Activated CD8-positive, alpha-beta memory T cell treated with anti-CD3 and anti-CD28 coated beads, Interleukin-2, amount 50 U/mL, for 24 hours (primary cell): ENCODE data around the gene RAB13.

Experiments
- DNase-seq: peaks from one replicate; pipeline ENCODE4 v3.0.0-alpha.2; 2020; ENCODE audit errors: extremely low read depth

Gene RAB13

DNA sequence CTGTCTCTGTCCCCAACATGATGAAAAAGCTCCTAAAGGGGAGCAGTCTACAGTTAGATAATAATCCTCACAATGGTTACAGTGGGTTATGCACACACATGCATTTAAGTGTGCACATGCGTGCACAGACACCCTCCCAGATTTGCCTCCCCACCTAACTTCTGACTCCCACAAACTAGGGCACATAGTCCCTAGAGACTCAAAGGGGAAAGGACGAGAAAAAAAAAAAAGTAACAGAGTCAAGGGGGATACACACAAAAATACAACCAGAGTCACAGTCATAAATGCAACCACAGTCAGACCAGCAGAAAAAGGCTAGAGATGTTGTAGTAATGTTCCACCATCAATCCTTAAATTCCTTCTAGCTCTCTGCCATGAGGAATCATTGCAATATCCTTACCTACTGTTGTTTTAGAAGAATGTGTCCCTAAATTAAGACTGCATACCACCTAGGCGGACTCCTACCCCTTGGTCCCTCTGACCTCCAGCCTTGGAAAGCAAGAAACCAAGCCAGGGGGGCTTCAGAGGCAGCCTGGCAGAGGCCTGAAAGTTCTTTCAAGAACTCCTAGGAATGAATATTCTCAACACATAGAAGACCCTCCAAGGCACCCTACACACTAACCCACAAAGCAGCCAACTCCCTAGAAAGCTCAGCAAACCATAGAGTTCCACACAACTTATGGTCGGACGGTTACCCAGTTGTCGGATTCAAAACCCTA, 29.0 kb downstream of the RAB13 start:
- DNase-seq, result no peak

DNA sequence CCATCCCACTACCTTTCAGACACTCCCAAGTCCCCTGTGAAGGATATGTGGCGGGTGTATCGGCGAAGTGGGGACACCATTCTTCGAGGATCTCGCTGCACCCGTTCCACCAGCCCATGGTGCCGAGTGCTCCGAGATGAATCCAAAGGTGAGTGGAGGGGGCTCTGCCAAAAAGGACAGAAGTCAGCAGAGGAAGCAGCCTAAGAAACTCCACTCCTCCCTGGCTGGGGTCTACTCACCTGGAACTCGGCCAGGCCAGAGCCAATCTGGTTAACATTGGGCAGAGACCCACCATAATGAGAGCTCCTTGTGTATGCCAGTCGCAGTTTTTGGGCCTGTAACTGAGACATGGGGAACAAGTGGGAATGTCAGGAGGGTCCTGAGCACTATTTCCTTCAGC, 31.3 kb downstream of the RAB13 start:
- no peak for DNase-seq

DNA sequence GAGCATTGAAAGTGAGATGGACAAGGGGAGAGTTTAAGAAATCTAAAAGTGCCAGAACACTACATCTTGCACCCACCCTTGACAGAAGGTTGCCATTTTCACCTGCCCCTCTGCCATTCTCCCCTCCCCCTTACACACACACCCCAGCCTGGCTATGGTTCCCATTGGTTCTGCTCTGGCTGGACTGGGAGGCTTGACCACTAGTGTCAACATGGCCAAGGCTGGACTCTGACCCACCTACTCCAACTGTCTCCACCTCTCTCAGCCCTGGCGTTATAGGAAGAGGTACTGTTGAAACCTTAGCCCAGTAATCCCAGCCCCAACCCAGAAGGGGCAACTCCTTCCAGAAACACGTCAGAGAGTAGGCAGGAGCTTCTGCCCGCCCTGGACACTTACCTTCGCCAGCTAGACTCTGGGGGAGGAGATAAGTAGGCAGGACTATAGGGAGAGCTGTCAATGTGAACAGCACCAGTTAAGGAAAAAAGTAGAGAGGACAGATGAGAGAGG, 32.2 kb downstream of the RAB13 start:
- DNase-seq, result no peak

DNA sequence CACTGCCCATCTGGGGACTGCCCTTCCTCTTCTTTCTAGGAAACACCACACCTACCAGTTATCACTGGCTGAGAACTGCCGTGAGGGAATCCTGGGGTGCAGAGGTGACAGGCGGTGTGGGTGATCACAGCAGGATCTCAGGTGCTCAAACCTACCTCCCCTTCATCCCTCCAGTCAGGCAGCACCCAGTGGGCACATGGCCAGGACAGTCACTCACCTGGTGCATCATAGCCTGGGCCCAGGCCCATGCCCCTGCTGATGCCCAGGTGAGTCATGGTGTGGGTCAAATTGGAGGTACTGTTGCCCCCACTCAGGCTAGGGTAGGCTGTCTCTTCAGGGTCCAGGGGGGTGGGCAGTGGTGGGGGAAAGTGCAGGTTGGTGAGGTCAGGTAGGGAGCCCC, 34.3 kb downstream of the RAB13 start:
- DNase-seq, result no peak

DNA sequence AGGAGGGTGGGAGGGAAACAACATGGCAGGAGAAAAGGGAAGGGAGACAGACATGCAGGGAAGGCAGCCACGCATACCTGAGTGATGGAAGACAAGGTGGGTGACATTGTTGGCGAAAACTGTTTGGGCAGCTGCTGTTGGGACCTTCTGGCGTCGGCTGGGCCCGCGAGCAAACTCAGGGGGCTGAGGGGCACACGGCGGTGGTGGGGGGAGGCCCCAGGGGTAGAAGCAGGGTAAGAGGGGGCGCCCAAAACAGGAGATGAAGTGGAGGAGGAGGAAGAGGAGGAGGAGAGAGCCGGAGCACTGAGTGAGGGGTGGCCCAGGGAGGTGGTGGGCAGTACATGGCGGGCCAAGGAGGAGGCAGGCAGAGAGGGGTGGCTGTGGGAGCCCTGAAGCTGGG, 35.0 kb downstream of the RAB13 start:
- DNase-seq, result no peak

DNA sequence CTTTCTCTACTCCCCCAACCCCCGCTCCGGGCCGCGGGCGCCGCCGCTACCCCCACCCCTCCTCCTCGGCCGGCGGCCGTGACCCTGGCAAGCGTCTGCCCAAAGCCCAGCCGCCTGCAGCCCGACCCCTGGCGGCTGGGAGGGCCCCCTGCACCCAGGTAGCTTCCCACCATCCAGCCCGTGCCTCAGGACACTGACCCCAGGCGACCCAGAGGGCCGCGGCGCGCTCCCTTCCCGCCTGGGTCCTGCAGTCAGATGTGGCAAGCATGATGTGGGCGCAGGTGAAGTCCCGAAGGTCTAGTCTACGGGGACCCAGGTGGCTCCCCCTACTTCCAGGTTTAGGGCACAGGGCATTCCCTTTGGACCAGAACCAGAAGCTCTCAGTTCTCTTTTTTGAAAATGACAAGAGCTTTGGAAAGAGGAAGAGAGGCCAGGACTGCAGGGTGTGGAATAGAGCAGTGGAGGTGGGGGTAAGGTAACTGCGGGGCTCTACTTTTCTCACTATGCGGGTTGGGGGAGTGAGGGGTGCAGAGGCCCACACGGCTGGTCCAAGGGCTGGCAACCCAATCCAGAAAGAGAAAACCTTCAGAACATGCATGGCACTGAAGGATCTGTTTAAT, 39.4 kb downstream of the RAB13 start, which contains the start of gene DENND4B:
TSS of gene DENND4B (minus strand) at position 97 of the 620 bp plus-strand sequence. CDS start 2,344 bp downstream, outside the sequence.
- no peak for DNase-seq

DNA sequence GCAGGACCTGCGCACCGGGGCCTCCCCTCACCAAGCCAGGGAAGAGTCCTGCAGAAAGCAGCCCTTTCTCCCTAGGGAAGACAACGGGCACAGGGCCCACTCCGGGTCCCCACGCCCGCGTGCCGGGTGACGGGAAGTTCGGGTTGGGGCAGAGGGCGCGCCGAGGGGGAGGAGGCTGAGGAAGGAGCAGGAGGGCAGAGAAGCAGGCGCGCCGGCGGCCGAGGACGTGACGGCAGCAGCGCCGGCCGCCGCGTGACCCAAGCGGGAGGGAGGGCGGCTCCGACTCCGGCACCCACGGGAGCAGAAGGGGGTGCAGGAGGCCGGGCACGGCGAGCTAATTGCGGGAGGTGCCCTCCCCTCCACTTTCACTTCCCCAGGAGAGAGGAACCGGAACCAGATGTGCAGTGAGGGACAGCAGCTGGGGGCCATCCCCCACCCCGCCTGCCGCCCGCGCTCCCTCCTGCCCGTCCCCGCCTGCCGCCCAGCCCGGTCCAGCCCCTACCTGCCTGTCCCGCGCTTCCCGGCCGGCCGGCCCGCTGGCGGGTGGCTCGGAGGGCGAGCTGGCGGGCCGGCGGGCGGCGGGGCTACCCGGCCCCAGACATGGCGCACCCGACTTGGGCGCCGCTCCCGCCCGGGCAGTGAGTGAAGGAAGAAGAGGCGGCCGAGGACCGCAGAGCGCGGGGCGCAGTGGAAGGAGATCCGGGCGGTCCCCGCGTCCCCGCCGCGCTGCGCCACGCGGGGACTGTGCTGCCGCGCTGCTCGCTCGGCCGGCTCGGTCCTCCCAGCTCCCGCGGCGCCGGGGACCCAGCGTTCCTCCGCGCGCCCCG, 40.1 kb downstream of the RAB13 start:
- no peak for DNase-seq

DNA sequence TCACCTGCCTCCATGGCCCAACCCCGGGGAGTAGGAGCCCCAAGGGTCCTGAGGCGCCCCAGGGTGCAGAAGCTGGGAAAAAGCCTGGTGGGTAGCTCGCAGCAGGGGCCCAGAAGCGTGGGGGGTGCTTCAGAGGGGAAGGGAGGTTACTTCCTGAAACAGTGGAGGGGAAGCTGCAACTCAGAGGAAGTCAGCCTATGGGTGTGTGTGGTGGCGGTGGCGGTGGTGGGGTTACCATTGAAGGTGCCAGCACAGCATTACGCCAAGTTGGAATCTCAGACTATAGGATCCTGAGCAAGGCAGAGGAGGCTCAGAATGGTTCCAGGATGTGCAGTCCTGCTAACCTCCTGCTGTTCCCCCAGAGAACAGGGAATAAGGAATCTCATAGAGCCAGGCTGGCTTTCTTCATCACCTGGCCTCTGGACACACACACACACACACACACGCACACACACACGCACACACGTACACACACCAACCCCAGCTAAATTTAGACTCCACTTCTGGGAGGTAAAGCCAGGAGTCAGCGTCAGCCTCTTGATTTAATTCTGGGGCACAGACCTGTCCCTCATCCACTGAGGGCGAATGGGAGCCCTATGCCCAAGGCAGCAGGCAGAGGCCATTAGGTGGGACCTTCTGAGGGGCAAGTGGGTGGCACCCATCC, 40.9 kb downstream of the RAB13 start:
- no peak for DNase-seq

DNA sequence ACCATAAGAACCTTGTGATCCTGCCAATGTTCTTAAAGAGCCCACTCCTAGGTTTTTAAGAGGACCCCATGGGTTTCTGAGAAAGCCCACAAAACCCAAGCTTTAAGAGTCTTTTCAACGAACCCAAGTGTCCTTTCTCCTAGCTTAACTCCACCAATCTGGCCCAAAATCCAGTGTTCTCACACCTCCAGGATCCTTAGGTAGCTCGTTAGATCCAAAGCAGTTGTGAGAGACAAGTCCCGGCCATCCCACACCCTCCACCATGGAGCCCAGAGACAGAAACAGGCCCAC, 41.4 kb downstream of the RAB13 start:
- DNase-seq, result no peak

DNA sequence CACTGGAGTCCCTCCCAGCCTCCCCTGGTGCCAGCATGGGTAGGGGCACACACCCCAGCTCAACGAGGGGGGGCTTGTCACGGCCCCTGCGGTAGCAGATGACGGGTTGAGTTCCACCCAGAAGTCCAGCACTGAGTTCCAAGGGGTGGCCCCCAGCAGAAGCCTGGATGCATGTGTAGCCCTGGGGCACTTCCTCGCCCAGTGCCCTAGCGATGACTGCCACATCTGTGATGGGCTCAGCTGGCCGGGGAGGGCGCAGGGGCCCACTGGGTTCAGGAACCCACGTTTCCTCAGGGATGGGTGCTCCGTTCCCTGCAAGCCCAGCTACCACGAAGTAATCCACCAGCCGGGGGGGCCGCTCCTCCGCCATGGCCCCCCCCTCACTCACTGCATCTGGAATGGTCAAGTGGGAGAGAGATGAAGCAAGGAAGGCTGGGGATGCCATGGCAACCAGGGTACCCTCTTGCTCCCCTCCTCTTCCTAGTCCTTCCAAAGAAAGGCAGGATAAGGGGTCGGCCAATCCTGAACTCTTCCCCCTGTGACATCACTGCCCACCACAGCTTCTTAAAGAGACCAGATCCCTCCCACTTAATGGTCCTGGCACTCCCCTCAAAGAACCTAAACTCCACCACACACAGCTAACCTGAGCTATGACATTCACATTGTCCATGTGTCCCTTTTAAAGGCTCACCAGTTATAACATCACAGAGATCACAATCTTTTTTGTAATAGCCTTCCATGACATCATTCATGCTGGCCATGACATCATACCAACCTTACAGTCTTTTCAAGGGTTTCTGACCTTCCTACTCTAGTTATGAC, 41.9 kb downstream of the RAB13 start:
- no peak for DNase-seq

DNA sequence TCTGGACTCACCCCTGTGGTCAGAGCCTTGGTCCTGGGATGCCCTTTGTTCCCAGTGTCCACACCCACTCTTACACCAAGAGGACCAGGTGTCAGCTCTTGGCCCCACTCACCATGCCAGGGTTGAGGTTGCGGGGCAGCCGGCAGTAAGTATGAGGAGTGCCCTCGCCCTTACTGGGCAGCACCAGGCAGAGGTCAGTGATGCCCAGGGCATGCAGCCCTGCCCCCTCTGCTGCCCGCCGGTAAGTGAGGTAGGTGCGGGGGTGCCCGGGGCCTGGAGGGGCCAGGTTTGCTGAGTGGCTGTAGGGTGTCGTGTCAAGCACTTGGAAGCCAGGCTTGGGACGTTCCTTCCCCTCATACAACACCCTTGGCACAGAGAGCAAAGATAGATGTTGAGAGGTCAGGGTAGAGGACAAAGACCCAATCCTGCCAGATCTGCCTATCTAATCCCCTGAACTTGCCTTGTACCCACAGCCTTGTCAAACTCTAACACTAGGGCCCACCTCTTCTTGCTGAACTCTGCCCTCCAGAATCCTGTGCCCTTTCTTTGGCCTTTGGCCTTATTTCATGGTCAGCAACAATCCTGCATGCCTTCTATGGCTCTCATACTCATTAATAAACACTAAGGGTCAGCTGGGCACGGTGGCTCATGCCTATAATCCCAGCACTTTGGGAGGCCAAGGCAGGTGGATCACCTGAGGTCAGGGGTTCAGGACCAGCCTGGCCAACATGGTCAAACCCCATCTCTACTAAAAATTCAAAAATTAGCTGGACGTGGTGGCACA, 43.2 kb downstream of the RAB13 start:
- DNase-seq, result no peak

DNA sequence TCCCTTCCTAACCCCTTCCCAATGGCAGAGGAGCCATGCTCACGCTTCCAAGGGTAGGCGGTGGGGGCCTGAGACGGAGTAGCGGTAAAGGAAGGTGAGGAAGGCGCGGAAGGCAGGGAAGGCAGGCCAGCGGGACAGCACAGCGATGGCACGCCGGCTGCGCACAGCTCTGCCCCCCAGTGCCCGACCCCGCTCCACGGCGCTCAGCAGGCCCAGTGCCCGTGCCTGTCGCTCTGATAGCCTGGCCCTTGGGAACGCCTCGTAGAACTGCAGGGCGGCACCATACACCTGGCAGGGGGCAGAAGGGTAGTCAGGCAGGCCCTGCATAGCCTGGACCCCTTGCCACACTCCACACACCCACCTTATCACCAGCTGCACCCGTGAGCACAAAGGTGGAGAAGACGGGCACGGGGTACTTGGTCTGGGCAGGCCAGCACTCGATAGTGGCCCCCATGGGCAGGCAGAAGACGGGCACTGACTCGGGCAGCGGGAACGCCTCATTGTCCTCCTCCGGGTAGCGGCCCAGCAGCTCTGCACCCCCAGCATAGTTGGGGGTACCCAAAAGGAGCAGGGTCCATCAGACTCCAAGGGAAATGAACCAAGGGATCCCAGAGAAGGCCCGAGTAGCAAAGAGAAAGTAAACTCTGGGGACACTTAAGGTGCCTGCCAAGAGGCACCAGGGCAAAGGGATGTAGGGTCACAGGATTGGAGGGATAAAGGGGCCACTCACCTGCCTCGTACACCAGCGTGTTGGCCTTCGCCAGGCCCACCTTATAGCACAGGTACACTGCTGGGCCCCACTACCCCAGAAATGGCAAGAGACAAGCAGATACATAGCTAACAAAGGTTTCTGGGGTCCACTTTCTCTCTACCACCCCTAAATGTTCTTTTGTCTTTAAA, 44.1 kb downstream of the RAB13 start:
- DNase-seq, result no peak

DNA sequence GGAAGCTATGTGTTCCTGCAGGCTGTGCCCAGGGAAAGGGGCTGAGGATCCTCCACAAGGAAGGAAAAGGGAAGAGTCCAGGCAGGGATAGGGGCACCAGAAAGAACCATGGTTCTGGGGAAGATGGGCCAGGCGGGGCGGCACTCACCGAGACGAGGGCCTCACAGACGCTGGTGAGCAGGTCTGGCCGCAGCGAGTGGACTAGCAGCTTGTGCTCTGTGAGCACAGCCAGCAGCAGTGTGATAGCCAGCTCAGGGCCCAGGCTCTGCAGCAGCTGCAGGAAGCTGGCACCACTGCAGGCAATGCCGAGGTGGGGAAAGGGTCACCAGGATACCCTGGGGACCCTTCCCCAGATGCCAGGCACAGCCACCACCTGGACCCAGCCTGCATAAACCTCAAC, 45.4 kb downstream of the RAB13 start:
- DNase-seq, result no peak

DNA sequence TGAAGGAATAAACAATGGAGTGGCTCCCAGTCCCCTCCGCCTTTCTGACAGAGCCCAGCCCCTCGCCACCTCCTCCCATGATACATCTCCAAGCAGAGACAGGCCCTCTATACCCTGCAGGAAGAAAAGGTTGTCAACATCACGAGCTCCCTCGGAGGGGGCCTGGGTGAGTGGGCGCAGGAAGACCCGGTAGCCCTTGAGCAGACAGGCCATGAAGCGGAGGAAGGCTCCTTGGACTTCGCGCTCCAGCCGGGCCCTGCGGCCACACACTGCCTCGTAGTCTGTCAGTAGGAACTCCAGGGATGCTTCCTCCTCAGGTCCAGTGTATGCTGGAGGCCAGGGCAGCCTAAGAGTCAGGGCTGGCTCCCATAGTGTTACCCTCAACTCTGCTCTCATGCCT, 46.7 kb downstream of the RAB13 start:
- DNase-seq, result no peak

DNA sequence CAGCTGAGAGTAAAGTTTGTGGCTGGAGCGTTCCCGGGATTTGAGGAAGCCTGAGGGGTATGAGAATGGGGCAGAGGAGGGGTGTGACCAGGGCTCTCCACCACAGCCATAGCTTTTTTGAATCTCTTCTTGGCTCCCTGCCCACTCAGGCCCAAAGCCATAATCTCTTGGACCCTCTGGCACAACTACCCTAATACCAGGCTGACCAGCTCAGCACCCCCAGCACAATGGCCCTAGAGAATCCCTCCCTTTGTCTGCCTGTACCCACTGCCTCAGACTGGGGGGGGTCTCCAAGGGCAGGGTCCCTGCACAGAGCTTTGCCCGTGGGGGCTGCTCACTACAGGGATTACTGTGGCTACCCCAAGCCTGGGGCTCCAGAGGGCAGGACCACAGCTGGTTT, 47.1 kb downstream of the RAB13 start:
- DNase-seq, result no peak

DNA sequence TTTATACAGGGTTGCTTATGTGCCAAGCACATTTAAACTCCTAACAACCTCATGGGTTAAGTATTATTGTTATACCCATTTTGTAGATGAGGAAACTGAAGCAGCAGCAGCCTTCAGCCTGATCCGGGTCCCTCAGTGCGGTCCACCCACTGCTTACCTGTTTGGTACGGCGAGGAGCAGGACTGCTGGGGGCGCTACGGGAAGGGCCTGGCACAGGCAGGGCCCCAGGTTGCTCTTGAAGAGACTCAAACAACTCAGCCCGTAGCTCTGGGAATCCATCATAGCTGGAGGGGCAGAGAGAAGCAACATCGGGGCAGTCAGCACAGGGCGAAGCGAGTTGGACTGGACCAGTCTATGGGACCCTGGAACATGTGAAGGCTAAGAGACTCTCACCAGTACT, 48.8 kb downstream of the RAB13 start:
- DNase-seq, result no peak

DNA sequence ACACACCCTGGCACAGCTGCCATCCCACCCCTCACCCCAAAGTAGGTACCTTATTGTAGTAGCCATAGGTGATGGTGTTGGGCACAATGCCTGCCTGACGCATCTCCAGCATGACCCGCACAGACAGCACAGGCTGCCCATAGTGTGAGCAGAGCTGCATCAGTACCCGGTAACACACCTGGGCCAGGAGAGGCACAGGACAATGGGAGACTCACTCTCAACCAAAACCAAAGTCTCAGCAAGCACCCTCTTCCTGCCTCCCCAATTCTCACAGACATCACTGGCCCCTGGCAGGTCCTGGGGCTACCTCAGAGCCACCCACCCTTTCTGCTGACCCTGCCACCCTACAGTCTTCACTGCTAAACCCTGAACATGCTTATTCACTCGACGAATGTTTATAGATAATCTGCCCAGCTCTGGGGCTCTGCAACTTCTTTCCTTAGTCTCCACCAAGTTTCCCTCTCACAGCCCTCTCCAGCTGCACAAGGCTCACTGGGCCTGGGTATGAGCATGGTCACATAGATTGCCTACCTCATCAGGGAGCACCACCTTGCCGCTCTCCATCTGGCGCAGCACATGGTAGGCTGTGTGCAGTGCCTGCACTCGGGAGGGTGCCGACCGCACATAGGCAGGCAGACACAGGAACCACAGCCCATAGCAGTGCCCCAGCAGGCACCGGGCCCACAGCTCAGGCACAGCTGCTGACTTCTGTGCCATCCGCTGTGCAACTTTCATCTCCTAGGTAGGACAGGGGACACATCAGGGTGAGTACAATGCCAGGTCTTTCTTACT, 49.9 kb downstream of the RAB13 start:
- DNase-seq, result no peak

DNA sequence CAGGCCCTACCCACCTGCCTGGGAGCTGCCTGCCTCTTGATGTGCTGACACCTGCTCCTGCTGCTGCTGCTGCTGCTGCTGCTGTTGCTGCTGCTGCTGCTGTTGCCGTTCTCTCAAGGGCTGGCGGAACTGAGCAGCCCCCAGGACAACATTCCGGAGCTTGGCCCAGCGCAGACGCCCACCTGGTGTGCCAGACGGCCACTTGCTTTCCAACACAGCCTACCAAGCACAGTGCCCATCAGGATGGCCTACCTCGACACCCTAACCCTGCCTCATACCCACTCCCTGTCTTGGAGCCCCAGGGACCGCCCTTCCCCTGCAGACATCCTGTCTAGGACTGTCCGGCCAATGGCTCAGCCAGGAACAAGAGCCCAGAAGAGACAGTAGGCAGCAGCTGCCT, 51.4 kb downstream of the RAB13 start:
- no peak for DNase-seq

DNA sequence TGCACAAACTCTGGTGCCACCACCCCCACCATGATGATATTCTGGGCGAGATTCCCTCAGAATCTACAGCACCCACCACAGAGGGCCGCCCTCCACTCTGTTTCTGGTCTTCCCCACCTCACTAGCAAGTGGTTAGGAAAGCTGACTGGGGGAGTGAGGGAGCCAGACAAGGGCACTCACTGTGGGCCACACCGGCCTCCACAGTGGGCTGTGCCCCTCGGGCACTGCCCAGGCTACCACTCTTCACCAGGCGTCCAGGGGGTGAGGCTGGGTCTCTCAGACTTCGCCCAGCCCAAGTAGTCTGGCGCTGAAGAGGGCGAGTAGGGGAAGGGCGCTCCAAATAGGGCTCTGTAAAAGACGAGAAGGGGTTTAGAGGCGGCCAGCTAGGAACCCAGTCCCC, 52.2 kb downstream of the RAB13 start:
- DNase-seq, result no peak
